MCF 10A (cell line): ENCODE data around the gene SYPL1. TPM values are rescaled to one million over a fixed set of nuclear protein-coding genes. Genes with fewer than 3 reads are reported as not detected.

Experiments
- BruUV-seq: library from RNA; stranded (reverse); fragments of 400-500 nt; replicated peaks from 2 replicates; lab custom pipeline; 2021; lab: Mats Ljungman, UMichigan
- CTCF ChIA-PET: fragments of 300-600 bp; sonication (Branson Sonifier 250); formaldehyde crosslinking; extraction: SDS; loops from one replicate; lab custom pipeline; 2021; ENCODE audit warnings: antibody characterized with exemption, inconsistent platforms; lab: Yijun Ruan, JAX
- POLR2A ChIA-PET: fragments of 300-600, 350-650 bp; sonication (Branson Sonifier 250); formaldehyde crosslinking; extraction: SDS; loops from one replicate; lab custom pipeline; 2020; ENCODE audit warnings: antibody characterized with exemption, inconsistent platforms; lab: Yijun Ruan, JAX
- DNase-seq: peaks from one replicate; pipeline ENCODE4 v3.0.0-alpha.2; 2018; ENCODE audit not compliant: unreplicated experiment
- H3K27ac Mint-ChIP-seq: one replicate; pipeline ENCODE4 v1.8.0; 2022; ENCODE audit warnings: mild to moderate bottlenecking, low read depth, mixed read lengths; ENCODE audit not compliant: unreplicated experiment
- H3K27me3 Mint-ChIP-seq: one replicate; pipeline ENCODE4 v1.8.0; 2022; ENCODE audit warnings: mixed read lengths; ENCODE audit not compliant: insufficient read depth, unreplicated experiment
- H3K36me3 Mint-ChIP-seq: one replicate; pipeline ENCODE4 v1.8.0; 2022; ENCODE audit warnings: mild to moderate bottlenecking, moderate library complexity, mixed read lengths; ENCODE audit not compliant: insufficient read depth, unreplicated experiment
- H3K4me1 Mint-ChIP-seq: one replicate; pipeline ENCODE4 v1.8.0; 2022; ENCODE audit warnings: mixed read lengths; ENCODE audit not compliant: insufficient read depth, unreplicated experiment
- H3K4me3 Mint-ChIP-seq: one replicate; pipeline ENCODE4 v1.8.0; 2022; ENCODE audit warnings: mild to moderate bottlenecking, moderate library complexity, mixed read lengths; ENCODE audit not compliant: unreplicated experiment
- H3K9me3 Mint-ChIP-seq: one replicate; pipeline ENCODE4 v1.8.0; 2022; ENCODE audit warnings: mixed read lengths; ENCODE audit not compliant: unreplicated experiment
- intact Hi-C: fragments of 100-400 bp; cut with micrococcal nuclease; formaldehyde crosslinking; loops from 2 replicates; pipeline ENCODE4 v1.14.1; 2022
- total RNA-seq: library from RNA; stranded (reverse); gene quantifications from 2 replicates; pipeline ENCODE4 v1.2.3, GENCODE V29; 2022
- TF ChIP-seq, protein P1 (sequence below): fragments of 200-600 bp; IDR thresholded peaks from one replicate; pipeline ENCODE4 v1.8.0; 2022; ENCODE audit warnings: antibody characterized with exemption, mild to moderate bottlenecking; ENCODE audit not compliant: unreplicated experiment

SYPL1 gene
- total RNA-seq, 1 experiment from 2014 or later, result 77.6 TPM

DNA sequence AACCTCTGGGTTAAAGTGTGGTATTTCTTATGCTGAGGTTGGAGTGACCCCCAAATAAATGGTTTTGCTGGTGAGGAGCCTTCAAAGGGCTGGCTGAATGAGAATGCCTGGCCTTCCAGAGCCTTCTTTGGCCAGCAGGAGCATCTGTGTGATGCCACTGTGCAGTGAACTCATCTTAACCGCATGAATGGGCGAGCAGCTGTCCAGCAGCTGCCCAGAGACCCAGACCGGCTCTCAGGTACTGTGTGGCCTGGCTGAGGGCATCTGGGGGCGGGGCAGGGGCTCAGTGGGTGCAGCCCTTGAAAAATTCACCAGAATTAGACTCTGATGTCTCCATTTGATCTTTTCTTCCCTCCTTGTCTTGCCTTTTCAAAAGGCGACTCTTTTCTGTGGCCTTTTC, 59.0 kb downstream of the SYPL1 start:
- H3K27ac Mint-ChIP-seq, result no peak overlapping the region
- H3K27me3 Mint-ChIP-seq, result no peaks in the 10 kb centered on the region
- H3K9me3 Mint-ChIP-seq, result no peaks in the 10 kb centered on the region
- intact Hi-C loops, result no loop called here
- CTCF ChIA-PET, result interaction anchor here (4.2 kb wide), 1 partner anchor 101 kb away, joined by 33 read pairs; no protein-coding TSS in a partner anchor
- no peak overlapping the region for H3K4me3 Mint-ChIP-seq
- BruUV-seq, result no TSS peak
- no peak for DNase-seq
- TF ChIP-seq, protein P1, sequence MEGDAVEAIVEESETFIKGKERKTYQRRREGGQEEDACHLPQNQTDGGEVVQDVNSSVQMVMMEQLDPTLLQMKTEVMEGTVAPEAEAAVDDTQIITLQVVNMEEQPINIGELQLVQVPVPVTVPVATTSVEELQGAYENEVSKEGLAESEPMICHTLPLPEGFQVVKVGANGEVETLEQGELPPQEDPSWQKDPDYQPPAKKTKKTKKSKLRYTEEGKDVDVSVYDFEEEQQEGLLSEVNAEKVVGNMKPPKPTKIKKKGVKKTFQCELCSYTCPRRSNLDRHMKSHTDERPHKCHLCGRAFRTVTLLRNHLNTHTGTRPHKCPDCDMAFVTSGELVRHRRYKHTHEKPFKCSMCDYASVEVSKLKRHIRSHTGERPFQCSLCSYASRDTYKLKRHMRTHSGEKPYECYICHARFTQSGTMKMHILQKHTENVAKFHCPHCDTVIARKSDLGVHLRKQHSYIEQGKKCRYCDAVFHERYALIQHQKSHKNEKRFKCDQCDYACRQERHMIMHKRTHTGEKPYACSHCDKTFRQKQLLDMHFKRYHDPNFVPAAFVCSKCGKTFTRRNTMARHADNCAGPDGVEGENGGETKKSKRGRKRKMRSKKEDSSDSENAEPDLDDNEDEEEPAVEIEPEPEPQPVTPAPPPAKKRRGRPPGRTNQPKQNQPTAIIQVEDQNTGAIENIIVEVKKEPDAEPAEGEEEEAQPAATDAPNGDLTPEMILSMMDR, result no peak
- no peaks in the 10 kb centered on the region for H3K36me3 Mint-ChIP-seq
- H3K4me1 Mint-ChIP-seq, result peaks cover 22% of the 10 kb centered on the region
- POLR2A ChIA-PET, result no interaction called here

DNA sequence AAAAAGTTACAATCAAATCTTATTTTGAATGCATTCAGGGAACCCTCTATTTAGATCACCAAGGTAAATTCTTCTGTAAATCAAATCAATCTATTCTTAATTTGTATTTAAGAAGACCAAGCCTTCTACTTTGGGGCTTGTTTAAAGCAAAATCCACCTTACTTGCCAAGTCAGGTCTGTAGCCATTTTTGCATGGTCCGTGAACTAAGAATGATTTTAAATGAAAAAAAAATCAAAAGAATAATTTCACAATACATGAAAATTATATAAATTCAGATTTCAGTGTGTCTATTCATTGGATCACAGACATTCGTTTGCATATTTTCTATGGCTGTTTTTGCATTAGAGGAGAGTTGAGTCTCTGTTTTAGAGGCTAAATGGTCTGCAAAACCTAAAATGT, 59.4 kb downstream of the SYPL1 start:
- POLR2A ChIA-PET, result interaction anchor here (1.3 kb wide), 1 partner anchor 12 kb away, joined by 3 read pairs; no protein-coding TSS in a partner anchor

DNA sequence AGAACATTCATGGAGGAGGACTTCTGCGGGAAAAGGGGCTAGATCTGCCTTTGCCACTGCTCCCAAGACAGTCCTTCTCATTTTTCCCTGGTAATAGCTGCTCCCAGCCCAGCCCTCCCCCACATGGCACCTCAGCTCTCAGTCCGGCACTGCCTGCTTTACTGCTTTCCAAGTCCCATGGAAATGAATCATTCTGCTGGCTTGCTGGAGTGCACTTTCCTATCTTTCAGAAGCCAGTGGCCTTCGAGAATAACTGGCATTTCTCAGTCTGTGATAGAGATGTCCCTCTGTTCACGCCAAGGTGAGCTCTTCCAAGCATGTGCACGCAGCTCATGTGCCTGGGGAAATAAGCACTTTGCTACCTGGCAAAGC, 61.4 kb downstream of the SYPL1 start:
- ChIA-PET CTCF (interaction anchor here (0.5 to 4.2 kb wide), 12 partner anchors 8 to 412 kb away, joined by 3 to 33 read pairs (median 4); no protein-coding TSS in a partner anchor), POLR2A (interaction anchor here (0.9 to 1.9 kb wide), 3 partner anchors 14 to 103 kb away, joined by 4 to 9 read pairs (median 5); partner anchors contain the start of gene SYPL1)
- peak; percentile 56 for DNase-seq
- BruUV-seq, result no TSS peak
- Mint-ChIP-seq H3K27me3 (peaks cover 9% of the 10 kb centered on the region), H3K4me3 (no peak overlapping the region), H3K4me1 (peaks cover 16% of the 10 kb centered on the region), H3K27ac (no peak overlapping the region), H3K9me3 (no peaks in the 10 kb centered on the region), H3K36me3 (no peaks in the 10 kb centered on the region)
- intact Hi-C loops, result no loop called here
- TF ChIP-seq, protein P1, result no peak

More for the DNA sequence above, 59.4 kb downstream of the SYPL1 start:
- Mint-ChIP-seq H3K4me1 (peaks cover 18% of the 10 kb centered on the region), H3K36me3 (no peaks in the 10 kb centered on the region), H3K9me3 (no peaks in the 10 kb centered on the region), H3K27me3 (no peaks in the 10 kb centered on the region), H3K27ac (no peak overlapping the region), H3K4me3 (no peak overlapping the region)
- CTCF ChIA-PET, result interaction anchor here (4.2 kb wide), 1 partner anchor 102 kb away, joined by 33 read pairs; no protein-coding TSS in a partner anchor
- DNase-seq, result no peak
- no TSS peak for BruUV-seq
- TF ChIP-seq, protein P1, result no peak
- intact Hi-C loops, result no loop called here

DNA sequence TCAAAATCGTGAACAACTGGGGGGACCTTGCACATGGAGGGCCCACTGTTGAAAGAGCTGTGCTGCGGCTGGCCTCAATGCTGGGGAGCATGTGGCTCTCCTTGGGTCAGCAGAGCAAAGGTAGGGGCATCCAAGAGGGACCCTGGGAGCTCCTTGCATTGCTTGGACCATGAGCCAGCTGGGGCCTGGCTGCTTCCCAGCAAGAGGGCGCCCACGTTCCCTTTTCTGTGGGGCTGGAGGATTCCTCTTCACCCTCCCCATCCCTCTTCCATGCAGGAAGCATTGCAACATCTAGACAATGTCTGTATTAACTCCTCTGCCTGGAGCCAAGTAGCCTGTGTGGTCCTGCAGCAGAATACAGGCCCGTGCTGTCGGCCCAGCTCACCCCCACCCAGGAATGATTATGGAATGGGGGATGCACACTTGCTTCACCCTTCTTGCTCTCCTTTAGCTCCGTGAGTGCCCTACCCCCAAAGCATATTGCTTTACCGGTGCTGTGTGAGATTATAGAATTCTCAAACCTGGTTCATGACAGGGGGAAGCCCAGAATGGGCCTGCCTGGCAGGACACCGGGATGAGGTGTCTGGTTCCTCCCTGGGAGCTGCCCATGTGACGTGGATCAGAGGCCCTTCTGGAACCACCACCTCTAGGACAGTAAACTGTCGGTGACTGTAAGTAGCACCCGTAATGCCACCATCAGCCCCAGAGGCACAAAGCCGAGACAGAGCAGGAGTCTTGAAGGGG, 61.9 kb downstream of the SYPL1 start:
- Mint-ChIP-seq H3K27ac (no peak overlapping the region), H3K27me3 (peaks cover 15% of the 10 kb centered on the region), H3K36me3 (no peaks in the 10 kb centered on the region), H3K4me3 (no peak overlapping the region), H3K9me3 (no peaks in the 10 kb centered on the region), H3K4me1 (peaks cover 20% of the 10 kb centered on the region)
- ChIA-PET POLR2A (interaction anchor here (0.9 to 1.9 kb wide), 3 partner anchors 14 to 103 kb away, joined by 4 to 9 read pairs (median 5); partner anchors contain the start of gene SYPL1), CTCF (interaction anchor here (0.5 to 4.2 kb wide), 15 partner anchors 7 to 412 kb away, joined by 3 to 33 read pairs (median 4); no protein-coding TSS in a partner anchor)
- TF ChIP-seq, protein P1, result no peak
- no TSS peak for BruUV-seq
- DNase-seq, result peak; percentile 85
- intact Hi-C loops, result no loop called here
